GM23338 (cell line): ENCODE data around the gene ERBB4. TPM values are rescaled to one million over a fixed set of nuclear protein-coding genes. Genes with fewer than 3 reads are reported as not detected.

ENCODE experiments used
- ATAC-seq: fragments of 200-7000 bp; cut with Tn5 transposase; 3 replicates; pipeline ENCODE4 v1.9.1; 2020
- DNase-seq: peaks from one replicate; pipeline ENCODE4 v3.0.0-alpha.2; 2015; ENCODE audit warnings: low spot score
- H2AFZ ChIP-seq: fragments of 200-600 bp; sonication (generic); 2 replicates; pipeline ENCODE4 v1.8.0; 2016; ENCODE audit warnings: antibody characterized with exemption, mild to moderate bottlenecking, moderate library complexity
- H3F3A ChIP-seq: fragments of 200-600 bp; sonication (generic); replicated peaks from 2 replicates; pipeline ENCODE4 v1.8.0; 2017; ENCODE audit warnings: antibody characterized with exemption, mixed run types, low read depth
- H3K27ac ChIP-seq: fragments of 200-600 bp; sonication (generic); 2 replicates; pipeline ENCODE4 v1.6.1; 2016; ENCODE audit warnings: low read depth
- H3K27me3 ChIP-seq: fragments of 200-600 bp; sonication (generic); 2 replicates; pipeline ENCODE4 v1.8.0; 2016; ENCODE audit warnings: mild to moderate bottlenecking, mixed run types, moderate library complexity; ENCODE audit not compliant: insufficient read depth
- H3K36me3 ChIP-seq: fragments of 200-600 bp; sonication (generic); 2 replicates; pipeline ENCODE4 v1.8.0; 2016; ENCODE audit warnings: mild to moderate bottlenecking; ENCODE audit not compliant: insufficient read depth
- H3K4me1 ChIP-seq: fragments of 200-600 bp; sonication (generic); 2 replicates; pipeline ENCODE4 v1.8.0; 2016; ENCODE audit warnings: mild to moderate bottlenecking, moderate library complexity; ENCODE audit not compliant: insufficient read depth
- H3K4me2 ChIP-seq: fragments of 200-600 bp; sonication (generic); 2 replicates; pipeline ENCODE4 v1.7.1; 2017; ENCODE audit warnings: mixed run types
- H3K4me3 ChIP-seq: fragments of 200-600 bp; sonication (generic); 2 replicates; pipeline ENCODE4 v1.6.1; 2016; ENCODE audit warnings: mixed run types
- H3K79me2 ChIP-seq: fragments of 200-600 bp; sonication (generic); replicated peaks from 2 replicates; pipeline ENCODE4 v1.8.0; 2017; ENCODE audit warnings: mild to moderate bottlenecking; ENCODE audit not compliant: insufficient read depth
- H3K9me2 ChIP-seq: fragments of 200-600 bp; sonication (generic); 2 replicates; pipeline ENCODE4 v1.8.0; 2017; ENCODE audit not compliant: insufficient read depth
- H4K20me1 ChIP-seq: fragments of 200-600 bp; sonication (generic); replicated peaks from 2 replicates; pipeline ENCODE4 v1.8.0; 2017; ENCODE audit warnings: mild to moderate bottlenecking; ENCODE audit not compliant: insufficient read depth
- H3K27ac Mint-ChIP-seq: 2 replicates; pipeline ENCODE4 v1.8.0; 2020; ENCODE audit warnings: inconsistent platforms, mild to moderate bottlenecking, moderate library complexity, mixed read lengths
- H3K27me3 Mint-ChIP-seq: 3 replicates; pipeline ENCODE4 v1.8.0; 2022; ENCODE audit warnings: low read depth, mild to moderate bottlenecking, moderate library complexity, mixed read lengths, inconsistent platforms; ENCODE audit not compliant: insufficient read depth, poor library complexity
- H3K36me3 Mint-ChIP-seq: 3 replicates; pipeline ENCODE4 v1.8.0; 2021; ENCODE audit warnings: low read depth, mild to moderate bottlenecking, inconsistent platforms, moderate library complexity, mixed read lengths
- H3K4me1 Mint-ChIP-seq: 3 replicates; pipeline ENCODE4 v1.8.0; 2020; ENCODE audit warnings: mild to moderate bottlenecking, inconsistent platforms, mixed read lengths
- H3K4me3 Mint-ChIP-seq: 3 replicates; pipeline ENCODE4 v1.8.0; 2021; ENCODE audit warnings: moderate library complexity, mild to moderate bottlenecking, inconsistent platforms, mixed read lengths
- H3K9me3 Mint-ChIP-seq: 3 replicates; pipeline ENCODE4 v1.8.0; 2020; ENCODE audit warnings: moderate library complexity, mild to moderate bottlenecking, inconsistent platforms, mixed read lengths
- CREB1 ChIP-seq: fragments of 250-450 bp; sonication (Bioruptor Pico); IDR thresholded peaks from 2 replicates; pipeline ENCODE4 v1.5.0; 2020; ENCODE audit warnings: low read depth, mild to moderate bottlenecking, moderate library complexity
- JUNB ChIP-seq: IDR thresholded peaks from one replicate; pipeline ENCODE4 v1.6.1; 2016; ENCODE audit warnings: antibody characterized with exemption; ENCODE audit not compliant: unreplicated experiment
- NANOG ChIP-seq: IDR thresholded peaks from 2 replicates; pipeline ENCODE4 v1.6.1; 2016; ENCODE audit warnings: antibody characterized with exemption, borderline replicate concordance
- POLR2AphosphoS5 ChIP-seq: IDR thresholded peaks from 2 replicates; pipeline ENCODE4 v1.6.1; 2016; ENCODE audit warnings: antibody characterized with exemption, low read depth
- STAT1 ChIP-seq: IDR thresholded peaks from one replicate; pipeline ENCODE4 v1.6.1; 2016; ENCODE audit warnings: antibody characterized with exemption; ENCODE audit not compliant: unreplicated experiment
- ZNF114 ChIP-seq: fragments of 250-450 bp; sonication (Bioruptor Pico); IDR thresholded peaks from 2 replicates; pipeline ENCODE4 v1.5.0; 2020; ENCODE audit warnings: mild to moderate bottlenecking, moderate library complexity
- ZNF331 ChIP-seq: fragments of 250-450 bp; sonication (Bioruptor Pico); IDR thresholded peaks from 2 replicates; pipeline ENCODE4 v1.5.0; 2020; ENCODE audit warnings: low read depth, mild to moderate bottlenecking, moderate library complexity
- polyA plus RNA-seq: library from polyadenylated mRNA; unstranded; fragments of >200 nt; fragmentation: Nextera tagmentation; extraction: Ambion mirVana; gene quantifications from 2 replicates; pipeline ENCODE4 v1.2.1, GENCODE V29; 2016
- total RNA-seq: library from RNA; depleted of rRNA; stranded (reverse); fragments of >200 nt; shearing (Covaris generic); gene quantifications from 2 replicates; pipeline ENCODE4 v1.2.3, GENCODE V29; 2014
- TF ChIP-seq, protein P1 (sequence below): IDR thresholded peaks from one replicate; pipeline ENCODE4 v1.6.1; 2018; ENCODE audit warnings: antibody characterized with exemption; ENCODE audit not compliant: unreplicated experiment
- TF ChIP-seq, protein P2 (sequence below): fragments of 250-450 bp; sonication (Bioruptor Pico); IDR thresholded peaks from 2 replicates; pipeline ENCODE4 v1.5.0; 2020; ENCODE audit warnings: mild to moderate bottlenecking, moderate library complexity
- TF ChIP-seq, protein P3 (sequence below), 2 experiments: fragments of 200-600 bp in 1 of 2; sonication (generic) in 1 of 2; conservative IDR thresholded peaks; 2 replicates each; pipeline versions ENCODE4 v1.5.1 to v1.6.1; 2016 to 2017; ENCODE audit warnings: antibody characterized with exemption in 2 of 2, low read depth in 2 of 2, mild to moderate bottlenecking in 2 of 2, moderate library complexity in 1 of 2

The ERBB4 gene
- total and polyA plus RNA-seq, 2 experiments from 2014 or later, result 0.73 to 1.1 TPM

DNA sequence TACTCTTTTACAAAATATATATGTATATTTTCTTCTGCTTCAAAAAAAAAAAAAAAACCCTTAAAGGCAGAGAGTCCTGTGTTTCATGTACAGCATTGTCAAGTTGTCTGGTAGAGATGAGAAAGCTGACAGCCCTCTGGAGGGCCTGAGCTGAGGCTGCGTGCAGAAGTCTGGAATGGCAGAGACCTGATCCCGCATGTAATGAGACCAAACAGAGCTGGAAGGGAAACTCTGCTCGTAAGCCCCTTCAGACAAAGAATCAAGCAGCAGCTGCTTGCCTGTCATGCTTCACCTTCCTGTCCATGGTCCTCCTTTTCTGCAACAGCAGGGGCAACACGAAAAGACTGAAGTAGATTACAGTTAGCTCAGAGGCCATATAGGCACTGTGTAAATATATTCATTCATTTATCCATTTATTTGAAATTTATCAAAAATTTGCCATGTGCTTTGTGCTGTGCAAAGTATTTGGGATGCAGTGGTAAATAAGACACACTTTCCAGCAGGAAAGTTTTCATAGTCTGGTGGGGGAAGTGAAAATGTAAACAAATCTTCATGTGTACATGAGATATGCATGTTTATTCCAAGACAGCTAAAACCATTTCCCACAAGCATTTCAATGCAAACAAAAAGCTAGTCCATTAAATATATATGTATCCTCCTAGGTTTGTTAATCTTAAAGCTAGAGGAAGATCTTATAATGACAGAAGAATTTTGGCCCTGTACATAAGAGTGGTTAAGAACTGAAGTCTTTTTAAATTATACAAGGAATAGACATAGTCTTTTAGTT is 1069.5 kb downstream of the ERBB4 start (continued):
- TF ChIP-seq, protein P1, sequence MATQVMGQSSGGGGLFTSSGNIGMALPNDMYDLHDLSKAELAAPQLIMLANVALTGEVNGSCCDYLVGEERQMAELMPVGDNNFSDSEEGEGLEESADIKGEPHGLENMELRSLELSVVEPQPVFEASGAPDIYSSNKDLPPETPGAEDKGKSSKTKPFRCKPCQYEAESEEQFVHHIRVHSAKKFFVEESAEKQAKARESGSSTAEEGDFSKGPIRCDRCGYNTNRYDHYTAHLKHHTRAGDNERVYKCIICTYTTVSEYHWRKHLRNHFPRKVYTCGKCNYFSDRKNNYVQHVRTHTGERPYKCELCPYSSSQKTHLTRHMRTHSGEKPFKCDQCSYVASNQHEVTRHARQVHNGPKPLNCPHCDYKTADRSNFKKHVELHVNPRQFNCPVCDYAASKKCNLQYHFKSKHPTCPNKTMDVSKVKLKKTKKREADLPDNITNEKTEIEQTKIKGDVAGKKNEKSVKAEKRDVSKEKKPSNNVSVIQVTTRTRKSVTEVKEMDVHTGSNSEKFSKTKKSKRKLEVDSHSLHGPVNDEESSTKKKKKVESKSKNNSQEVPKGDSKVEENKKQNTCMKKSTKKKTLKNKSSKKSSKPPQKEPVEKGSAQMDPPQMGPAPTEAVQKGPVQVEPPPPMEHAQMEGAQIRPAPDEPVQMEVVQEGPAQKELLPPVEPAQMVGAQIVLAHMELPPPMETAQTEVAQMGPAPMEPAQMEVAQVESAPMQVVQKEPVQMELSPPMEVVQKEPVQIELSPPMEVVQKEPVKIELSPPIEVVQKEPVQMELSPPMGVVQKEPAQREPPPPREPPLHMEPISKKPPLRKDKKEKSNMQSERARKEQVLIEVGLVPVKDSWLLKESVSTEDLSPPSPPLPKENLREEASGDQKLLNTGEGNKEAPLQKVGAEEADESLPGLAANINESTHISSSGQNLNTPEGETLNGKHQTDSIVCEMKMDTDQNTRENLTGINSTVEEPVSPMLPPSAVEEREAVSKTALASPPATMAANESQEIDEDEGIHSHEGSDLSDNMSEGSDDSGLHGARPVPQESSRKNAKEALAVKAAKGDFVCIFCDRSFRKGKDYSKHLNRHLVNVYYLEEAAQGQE, result no peak
- no peak for TF ChIP-seq ZNF331 (CRISPR knock-in tag)
- no peak for TF ChIP-seq POLR2AphosphoS5
- TF ChIP-seq CREB1 (CRISPR knock-in tag), result no peak
- no peak for TF ChIP-seq ZNF114 (CRISPR knock-in tag)
- no peak for TF ChIP-seq STAT1

DNA sequence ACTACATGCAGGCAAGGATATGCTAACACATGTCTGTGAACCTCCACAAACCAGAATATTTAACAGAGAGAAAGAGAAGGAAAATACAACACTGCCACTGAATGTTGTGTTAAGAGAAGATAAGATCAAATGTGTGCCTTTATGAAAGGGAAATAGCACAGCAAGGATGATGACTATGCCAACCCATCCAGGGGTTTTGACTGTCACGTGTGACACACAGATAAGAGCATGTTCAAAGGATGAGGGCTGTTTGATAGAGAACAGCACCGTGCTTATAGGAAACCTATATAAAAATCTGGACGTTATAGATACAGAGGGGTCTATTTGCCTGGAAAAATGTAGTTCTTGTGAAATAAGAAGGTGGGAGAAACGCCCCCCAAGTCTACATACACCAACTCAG is 1070.4 kb downstream of the ERBB4 start:
- H4K20me1 ChIP-seq, result no peaks in the 10 kb centered on the region
- H3K27me3 Mint-ChIP-seq, result no peaks in the 10 kb centered on the region
- no peak overlapping the region for H3K27ac Mint-ChIP-seq
- no peak overlapping the region for H2AFZ ChIP-seq
- no peak for ATAC-seq
- H3K27me3 ChIP-seq, result no peaks in the 10 kb centered on the region
- H3K4me3 Mint-ChIP-seq, result no peak overlapping the region
- no peaks in the 10 kb centered on the region for H3K79me2 ChIP-seq
- H3K36me3 Mint-ChIP-seq, result no peaks in the 10 kb centered on the region
- H3K9me2 ChIP-seq, result no peaks in the 10 kb centered on the region
- no peak overlapping the region for H3K27ac ChIP-seq
- H3K4me1 ChIP-seq, result peaks cover 22% of the 10 kb centered on the region
- no peaks in the 10 kb centered on the region for H3F3A ChIP-seq
- H3K4me3 ChIP-seq, result no peak overlapping the region
- H3K36me3 ChIP-seq, result no peaks in the 10 kb centered on the region
- peaks cover 3% of the 10 kb centered on the region; the same call in 2 of the 3 replicates for H3K9me3 Mint-ChIP-seq
- peaks cover 43% of the 10 kb centered on the region for H3K4me1 Mint-ChIP-seq
- no peak for DNase-seq
- no peak overlapping the region for H3K4me2 ChIP-seq
- TF ChIP-seq, protein P2, sequence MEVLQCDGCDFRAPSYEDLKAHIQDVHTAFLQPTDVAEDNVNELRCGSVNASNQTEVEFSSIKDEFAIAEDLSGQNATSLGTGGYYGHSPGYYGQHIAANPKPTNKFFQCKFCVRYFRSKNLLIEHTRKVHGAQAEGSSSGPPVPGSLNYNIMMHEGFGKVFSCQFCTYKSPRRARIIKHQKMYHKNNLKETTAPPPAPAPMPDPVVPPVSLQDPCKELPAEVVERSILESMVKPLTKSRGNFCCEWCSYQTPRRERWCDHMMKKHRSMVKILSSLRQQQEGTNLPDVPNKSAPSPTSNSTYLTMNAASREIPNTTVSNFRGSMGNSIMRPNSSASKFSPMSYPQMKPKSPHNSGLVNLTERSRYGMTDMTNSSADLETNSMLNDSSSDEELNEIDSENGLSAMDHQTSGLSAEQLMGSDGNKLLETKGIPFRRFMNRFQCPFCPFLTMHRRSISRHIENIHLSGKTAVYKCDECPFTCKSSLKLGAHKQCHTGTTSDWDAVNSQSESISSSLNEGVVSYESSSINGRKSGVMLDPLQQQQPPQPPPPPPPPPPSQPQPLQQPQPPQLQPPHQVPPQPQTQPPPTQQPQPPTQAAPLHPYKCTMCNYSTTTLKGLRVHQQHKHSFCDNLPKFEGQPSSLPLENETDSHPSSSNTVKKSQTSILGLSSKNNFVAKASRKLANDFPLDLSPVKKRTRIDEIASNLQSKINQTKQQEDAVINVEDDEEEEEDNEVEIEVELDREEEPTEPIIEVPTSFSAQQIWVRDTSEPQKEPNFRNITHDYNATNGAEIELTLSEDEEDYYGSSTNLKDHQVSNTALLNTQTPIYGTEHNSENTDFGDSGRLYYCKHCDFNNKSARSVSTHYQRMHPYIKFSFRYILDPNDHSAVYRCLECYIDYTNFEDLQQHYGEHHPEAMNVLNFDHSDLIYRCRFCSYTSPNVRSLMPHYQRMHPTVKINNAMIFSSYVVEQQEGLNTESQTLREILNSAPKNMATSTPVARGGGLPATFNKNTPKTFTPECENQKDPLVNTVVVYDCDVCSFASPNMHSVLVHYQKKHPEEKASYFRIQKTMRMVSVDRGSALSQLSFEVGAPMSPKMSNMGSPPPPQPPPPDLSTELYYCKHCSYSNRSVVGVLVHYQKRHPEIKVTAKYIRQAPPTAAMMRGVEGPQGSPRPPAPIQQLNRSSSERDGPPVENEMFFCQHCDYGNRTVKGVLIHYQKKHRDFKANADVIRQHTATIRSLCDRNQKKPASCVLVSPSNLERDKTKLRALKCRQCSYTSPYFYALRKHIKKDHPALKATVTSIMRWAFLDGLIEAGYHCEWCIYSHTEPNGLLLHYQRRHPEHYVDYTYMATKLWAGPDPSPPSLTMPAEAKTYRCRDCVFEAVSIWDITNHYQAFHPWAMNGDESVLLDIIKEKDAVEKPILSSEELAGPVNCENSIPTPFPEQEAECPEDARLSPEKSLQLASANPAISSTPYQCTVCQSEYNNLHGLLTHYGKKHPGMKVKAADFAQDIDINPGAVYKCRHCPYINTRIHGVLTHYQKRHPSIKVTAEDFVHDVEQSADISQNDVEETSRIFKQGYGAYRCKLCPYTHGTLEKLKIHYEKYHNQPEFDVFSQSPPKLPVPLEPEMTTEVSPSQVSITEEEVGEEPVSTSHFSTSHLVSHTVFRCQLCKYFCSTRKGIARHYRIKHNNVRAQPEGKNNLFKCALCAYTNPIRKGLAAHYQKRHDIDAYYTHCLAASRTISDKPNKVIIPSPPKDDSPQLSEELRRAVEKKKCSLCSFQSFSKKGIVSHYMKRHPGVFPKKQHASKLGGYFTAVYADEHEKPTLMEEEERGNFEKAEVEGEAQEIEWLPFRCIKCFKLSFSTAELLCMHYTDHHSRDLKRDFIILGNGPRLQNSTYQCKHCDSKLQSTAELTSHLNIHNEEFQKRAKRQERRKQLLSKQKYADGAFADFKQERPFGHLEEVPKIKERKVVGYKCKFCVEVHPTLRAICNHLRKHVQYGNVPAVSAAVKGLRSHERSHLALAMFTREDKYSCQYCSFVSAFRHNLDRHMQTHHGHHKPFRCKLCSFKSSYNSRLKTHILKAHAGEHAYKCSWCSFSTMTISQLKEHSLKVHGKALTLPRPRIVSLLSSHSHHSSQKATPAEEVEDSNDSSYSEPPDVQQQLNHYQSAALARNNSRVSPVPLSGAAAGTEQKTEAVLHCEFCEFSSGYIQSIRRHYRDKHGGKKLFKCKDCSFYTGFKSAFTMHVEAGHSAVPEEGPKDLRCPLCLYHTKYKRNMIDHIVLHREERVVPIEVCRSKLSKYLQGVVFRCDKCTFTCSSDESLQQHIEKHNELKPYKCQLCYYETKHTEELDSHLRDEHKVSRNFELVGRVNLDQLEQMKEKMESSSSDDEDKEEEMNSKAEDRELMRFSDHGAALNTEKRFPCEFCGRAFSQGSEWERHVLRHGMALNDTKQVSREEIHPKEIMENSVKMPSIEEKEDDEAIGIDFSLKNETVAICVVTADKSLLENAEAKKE (CRISPR knock-in tag), result no peak
- TF ChIP-seq JUNB (no peak), ZNF331 (CRISPR knock-in tag) (no peak), NANOG (no peak), CREB1 (CRISPR knock-in tag) (no peak), POLR2AphosphoS5 (no peak)
- TF ChIP-seq, protein P3, sequence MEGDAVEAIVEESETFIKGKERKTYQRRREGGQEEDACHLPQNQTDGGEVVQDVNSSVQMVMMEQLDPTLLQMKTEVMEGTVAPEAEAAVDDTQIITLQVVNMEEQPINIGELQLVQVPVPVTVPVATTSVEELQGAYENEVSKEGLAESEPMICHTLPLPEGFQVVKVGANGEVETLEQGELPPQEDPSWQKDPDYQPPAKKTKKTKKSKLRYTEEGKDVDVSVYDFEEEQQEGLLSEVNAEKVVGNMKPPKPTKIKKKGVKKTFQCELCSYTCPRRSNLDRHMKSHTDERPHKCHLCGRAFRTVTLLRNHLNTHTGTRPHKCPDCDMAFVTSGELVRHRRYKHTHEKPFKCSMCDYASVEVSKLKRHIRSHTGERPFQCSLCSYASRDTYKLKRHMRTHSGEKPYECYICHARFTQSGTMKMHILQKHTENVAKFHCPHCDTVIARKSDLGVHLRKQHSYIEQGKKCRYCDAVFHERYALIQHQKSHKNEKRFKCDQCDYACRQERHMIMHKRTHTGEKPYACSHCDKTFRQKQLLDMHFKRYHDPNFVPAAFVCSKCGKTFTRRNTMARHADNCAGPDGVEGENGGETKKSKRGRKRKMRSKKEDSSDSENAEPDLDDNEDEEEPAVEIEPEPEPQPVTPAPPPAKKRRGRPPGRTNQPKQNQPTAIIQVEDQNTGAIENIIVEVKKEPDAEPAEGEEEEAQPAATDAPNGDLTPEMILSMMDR (conservative IDR thresholded peaks at IDR 0.05; ENCODE audit: low read depth in 2 of 2), result no peak
